ELR (cell line): ENCODE data around the gene ZBTB46.
"Not testable (repeated sequence)": the region's sequence is repeated elsewhere in the genome, so short reads cannot be mapped to it uniquely, and the experiment has no call there.

Experiments
- DNase-seq: peaks from one replicate; pipeline ENCODE4 v3.0.0-alpha.2; 2015; ENCODE audit warnings: low read depth

ZBTB46 gene

GRCh38 chr20:63789836-63790571 lies 41.1 kb downstream of the ZBTB46 start:
- DNase-seq: no peak

GRCh38 chr20:63787749-63788148 lies 43.3 kb downstream of the ZBTB46 start:
- DNase-seq: no peak

GRCh38 chr20:63787302-63787701 lies 43.8 kb downstream of the ZBTB46 start:
- no peak for DNase-seq

GRCh38 chr20:63785691-63786131 lies 45.4 kb downstream of the ZBTB46 start:
- no peak for DNase-seq

- no peak for DNase-seq
Measured at GRCh38 chr20:63783970-63784369, 47.1 kb downstream of the ZBTB46 start.

- no peak for DNase-seq
Measured at GRCh38 chr20:63782521-63782971, 48.5 kb downstream of the ZBTB46 start.

- DNase-seq: no peak
Measured at GRCh38 chr20:63782051-63782471, 49.0 kb downstream of the ZBTB46 start.

- no peak for DNase-seq
Measured at GRCh38 chr20:63781181-63781580, 49.9 kb downstream of the ZBTB46 start.

GRCh38 chr20:63778857-63779256 lies 52.2 kb downstream of the ZBTB46 start:
- DNase-seq: no peak

- DNase-seq: peak; percentile 70
Measured at GRCh38 chr20:63778034-63778752, 52.9 kb downstream of the ZBTB46 start.

- DNase-seq: no peak
Measured at GRCh38 chr20:63777614-63778013, 53.5 kb downstream of the ZBTB46 start.

- DNase-seq: not testable (repeated sequence)
Measured at GRCh38 chr20:63776875-63777274, 54.2 kb downstream of the ZBTB46 start.

- peak; percentile 45 for DNase-seq
Measured at GRCh38 chr20:63775096-63775978, 55.7 kb downstream of the ZBTB46 start.

- DNase-seq: no peak
Measured at GRCh38 chr20:63774306-63774705, 56.8 kb downstream of the ZBTB46 start.

GRCh38 chr20:63773571-63774241 lies 57.4 kb downstream of the ZBTB46 start:
- DNase-seq: no peak

GRCh38 chr20:63772781-63773518 lies 58.1 kb downstream of the ZBTB46 start:
- peak; percentile 42 for DNase-seq

- DNase-seq: no peak
Measured at GRCh38 chr20:63771046-63771707, 59.9 kb downstream of the ZBTB46 start.

- DNase-seq: no peak
Measured at GRCh38 chr20:63769891-63770474, 61.1 kb downstream of the ZBTB46 start.

- DNase-seq: no peak
Measured at GRCh38 chr20:63768591-63769515, 62.2 kb downstream of the ZBTB46 start.
